UCSD-AML1 (cell line): Measurements from ENCODE around the gene FAXDC2.

Experiments used
- DNase-seq: peaks from one replicate; lab custom pipeline; 2025; ENCODE audit not compliant: unreplicated experiment; lab: John Stamatoyannopoulos, UW

Gene FAXDC2

DNA sequence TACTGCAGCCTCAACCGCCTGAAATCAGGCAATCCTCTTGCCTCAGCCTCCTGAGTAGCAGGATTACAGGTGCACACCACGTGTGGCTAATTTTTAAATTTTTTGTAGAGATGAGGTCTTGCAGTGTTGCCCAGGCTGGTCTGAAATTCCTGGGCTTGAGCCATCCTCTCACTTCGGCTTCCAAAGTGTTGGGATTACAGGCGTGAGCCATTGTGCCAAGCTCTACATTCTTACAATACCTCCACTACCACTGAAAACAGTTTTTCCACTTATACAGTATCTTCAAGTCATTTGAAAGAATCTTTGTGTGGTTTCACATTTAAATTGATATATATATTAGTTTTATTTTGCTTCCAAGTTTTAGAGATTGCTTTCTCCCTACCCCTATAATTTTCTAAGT is 52.6 kb downstream of the FAXDC2 start:
- no peak for DNase-seq

DNA sequence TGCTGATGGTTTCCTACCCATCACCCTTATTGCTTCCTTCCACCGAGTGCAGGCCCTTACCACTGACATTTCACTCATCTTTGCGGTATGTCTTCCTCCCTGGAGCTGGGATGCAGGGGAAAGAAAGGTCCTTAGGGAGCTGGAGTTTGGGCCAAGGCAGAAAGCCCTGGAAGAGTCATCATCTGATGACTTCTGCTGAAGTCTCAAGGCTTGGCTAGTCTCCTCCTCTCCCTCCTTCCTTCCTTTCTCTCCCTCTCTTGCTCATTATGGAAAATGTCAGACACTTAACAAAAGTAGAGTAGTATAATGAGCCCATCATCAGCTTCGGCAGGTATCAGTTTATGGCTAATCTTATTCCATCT is 55.2 kb downstream of the FAXDC2 start:
- DNase-seq: no peak

- DNase-seq: no peak
These were observed 55.7 kb downstream of the FAXDC2 start for GRCh38 chr5:154794525-154795234.

- DNase-seq: no peak
These were observed 56.5 kb downstream of the FAXDC2 start for GRCh38 chr5:154793599-154794524.

DNA sequence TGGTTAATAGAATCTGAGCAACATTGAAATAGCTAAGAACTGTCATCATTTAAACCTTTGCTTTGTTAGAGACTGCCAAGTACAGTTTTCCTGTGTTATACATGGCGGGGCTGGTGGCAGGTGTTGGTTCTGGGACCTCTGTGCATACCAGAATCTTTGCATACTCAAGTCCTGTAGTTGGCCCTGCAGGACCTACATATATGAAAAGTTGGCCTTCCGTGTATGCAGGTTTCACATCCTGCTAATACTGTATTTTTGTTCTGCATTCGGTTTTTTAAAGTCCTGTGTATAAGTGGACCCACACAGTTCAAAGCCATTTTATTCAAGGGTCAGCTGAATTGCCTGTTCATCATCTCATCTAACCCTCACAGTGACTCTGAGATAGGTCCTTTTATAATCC is 58.9 kb downstream of the FAXDC2 start:
- no peak for DNase-seq

- peak; percentile 39 for DNase-seq
These were observed 62.2 kb downstream of the FAXDC2 start for GRCh38 chr5:154788212-154788611.

- no peak for DNase-seq
These were observed 64.0 kb downstream of the FAXDC2 start for GRCh38 chr5:154786414-154786813.

DNA sequence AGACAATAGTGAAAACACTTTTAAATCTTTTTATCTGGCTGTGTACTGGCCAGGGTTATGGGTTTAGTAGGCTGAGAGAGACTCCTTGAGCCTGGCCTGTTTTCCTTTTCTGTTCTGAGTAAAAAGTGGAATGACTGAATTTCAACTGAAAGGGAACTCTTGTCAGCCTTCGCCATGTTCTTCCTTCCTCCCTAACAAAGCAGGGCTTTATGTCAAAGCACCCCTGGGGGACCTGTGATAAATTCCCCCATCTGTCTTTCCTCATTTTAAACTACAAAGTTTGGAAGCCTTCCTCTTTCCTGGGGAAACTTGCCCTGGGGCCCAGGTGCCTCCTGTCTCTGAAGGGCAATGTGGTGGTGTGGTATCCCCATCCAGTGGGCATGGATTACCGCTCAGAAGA is 65.5 kb downstream of the FAXDC2 start:
- no peak for DNase-seq

- no peak for DNase-seq
These were observed 66.5 kb downstream of the FAXDC2 start for GRCh38 chr5:154783774-154784460.

DNA sequence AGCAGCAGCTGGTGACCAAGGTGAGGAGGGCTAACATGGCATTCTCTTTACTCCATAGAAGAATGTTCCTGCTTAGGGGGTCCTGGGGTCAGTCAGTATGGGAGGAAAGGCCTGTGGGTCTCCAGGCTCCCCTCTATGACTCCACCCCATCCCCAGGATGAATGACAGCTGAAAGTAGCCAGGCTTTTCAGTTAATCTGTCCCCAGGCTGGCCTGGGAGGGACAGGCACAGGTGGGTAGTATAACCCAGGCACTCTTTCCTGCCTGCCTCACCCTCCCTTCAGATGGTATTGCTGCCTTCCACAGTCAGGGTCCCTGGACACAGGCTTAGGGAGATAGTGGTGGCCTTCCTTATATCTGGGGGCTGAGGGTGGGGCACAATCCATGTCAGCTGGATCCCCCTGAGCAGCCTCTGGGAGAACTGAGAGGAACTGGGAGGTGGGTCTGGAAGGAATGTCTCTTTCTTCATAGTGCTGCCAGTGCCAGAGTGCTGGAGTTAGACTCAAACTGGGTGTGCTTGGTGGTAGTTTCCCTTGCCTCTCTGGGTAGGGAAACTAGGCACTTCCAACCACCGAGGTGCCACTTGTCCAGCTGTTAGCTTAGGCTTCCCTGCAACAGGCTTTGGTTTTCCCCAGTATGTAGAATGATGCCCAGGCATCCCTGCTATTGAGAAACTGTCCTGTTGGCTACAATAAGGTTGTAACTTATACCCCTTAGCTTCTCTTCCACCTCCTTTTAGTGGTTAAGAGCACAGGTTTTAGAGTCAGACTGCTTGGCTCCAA is 67.4 kb downstream of the FAXDC2 start:
- no peak for DNase-seq

- no peak for DNase-seq
These were observed 68.1 kb downstream of the FAXDC2 start for GRCh38 chr5:154782326-154782725.

GRCh38 chr5:154780128-154780527 is 70.3 kb downstream of the FAXDC2 start:
- no peak for DNase-seq

- no peak for DNase-seq
These were observed 71.3 kb downstream of the FAXDC2 start for GRCh38 chr5:154779105-154779504.

DNA sequence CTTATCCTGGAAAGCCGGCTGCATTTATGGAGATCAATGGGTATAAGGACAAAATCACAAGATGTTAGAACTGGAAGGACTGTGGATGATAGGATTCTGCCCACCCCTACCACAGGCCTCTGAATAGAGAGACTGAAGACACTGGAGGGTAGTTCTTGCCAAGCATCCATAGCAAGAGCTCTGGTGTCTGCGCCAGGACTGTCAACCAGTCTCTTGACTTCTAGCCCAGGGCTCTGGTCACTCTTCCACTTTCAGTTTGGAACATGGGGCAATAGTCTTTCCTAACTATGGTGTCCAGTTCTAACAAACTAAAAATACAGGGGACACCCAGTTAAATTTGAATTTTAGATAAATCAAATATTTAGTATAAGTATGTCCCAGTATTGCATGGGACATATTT is 71.9 kb downstream of the FAXDC2 start:
- DNase-seq: no peak

DNA sequence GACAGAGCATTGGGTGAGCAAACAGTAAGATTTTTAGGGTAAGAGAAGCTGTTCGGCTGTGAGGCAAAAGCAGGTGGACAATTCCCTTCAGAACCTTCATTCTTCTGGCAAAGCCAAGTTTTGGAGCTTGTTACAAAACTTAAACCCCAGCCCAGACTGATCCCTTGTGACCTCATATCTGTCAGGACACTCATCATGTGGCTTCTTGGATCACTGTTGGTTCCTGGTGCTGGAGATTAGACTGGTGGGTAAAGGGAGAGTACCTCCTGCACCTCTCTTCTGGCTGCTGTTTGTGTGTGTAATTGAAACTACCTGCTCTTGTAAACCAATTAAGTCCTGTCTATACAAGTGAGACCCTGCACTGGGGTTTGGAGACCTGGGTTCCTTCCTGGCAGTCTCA is 74.2 kb downstream of the FAXDC2 start:
- DNase-seq: no peak

GRCh38 chr5:154773326-154773725 is 77.1 kb downstream of the FAXDC2 start:
- DNase-seq: no peak

GRCh38 chr5:154771383-154771901 is 79.0 kb downstream of the FAXDC2 start:
- peak; percentile 35 for DNase-seq

DNA sequence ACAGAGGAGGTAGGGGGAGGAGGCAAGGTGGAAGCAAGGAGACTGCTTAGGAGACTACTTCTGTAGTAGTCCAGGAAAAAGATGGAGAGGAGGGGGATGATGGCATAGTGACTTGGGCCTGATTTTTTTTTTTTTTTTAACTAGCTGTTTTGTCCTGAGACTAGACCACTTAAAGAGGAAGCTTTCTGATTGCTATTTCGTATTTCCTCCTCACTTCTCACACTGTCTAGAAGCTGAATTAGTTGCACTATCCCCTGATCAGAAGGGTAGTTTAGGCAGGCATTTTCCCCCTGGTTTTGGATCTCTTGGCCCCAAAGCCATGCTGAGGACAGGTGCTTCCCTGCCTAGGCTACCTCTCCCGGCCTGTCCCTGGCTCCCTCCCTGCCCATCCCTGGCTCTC is 80.3 kb downstream of the FAXDC2 start:
- DNase-seq: no peak
